Tibial nerve (tissue), 4 donors: ENCODE data around the gene MED14.

Source experiments
- EP300 ChIP-seq, 2 donors: sonication (generic); formaldehyde crosslinking; IDR thresholded peaks; one replicate each; pipeline ENCODE4 v1.6.1; 2017; ENCODE audit warnings: antibody characterized with exemption in 2 of 2, mild to moderate bottlenecking in 1 of 2
- POLR2A ChIP-seq, 2 donors: fragments of 450-650 bp; IDR thresholded peaks; one replicate each; pipeline ENCODE4 v1.6.1; 2017; ENCODE audit warnings: antibody characterized with exemption in 2 of 2, mild to moderate bottlenecking in 2 of 2, moderate library complexity in 2 of 2
- TF ChIP-seq, protein P1 (sequence below), 5 experiments: fragments of 200-600 bp in 3 of 5; fragments of 450-650 bp in 2 of 5; sonication (generic) in 3 of 5; IDR thresholded peaks; one replicate each; pipeline ENCODE4 v1.5.1; 2016 to 2019; ENCODE audit warnings: antibody characterized with exemption in 5 of 5, mild to moderate bottlenecking in 3 of 5, moderate library complexity in 2 of 5

DNA sequence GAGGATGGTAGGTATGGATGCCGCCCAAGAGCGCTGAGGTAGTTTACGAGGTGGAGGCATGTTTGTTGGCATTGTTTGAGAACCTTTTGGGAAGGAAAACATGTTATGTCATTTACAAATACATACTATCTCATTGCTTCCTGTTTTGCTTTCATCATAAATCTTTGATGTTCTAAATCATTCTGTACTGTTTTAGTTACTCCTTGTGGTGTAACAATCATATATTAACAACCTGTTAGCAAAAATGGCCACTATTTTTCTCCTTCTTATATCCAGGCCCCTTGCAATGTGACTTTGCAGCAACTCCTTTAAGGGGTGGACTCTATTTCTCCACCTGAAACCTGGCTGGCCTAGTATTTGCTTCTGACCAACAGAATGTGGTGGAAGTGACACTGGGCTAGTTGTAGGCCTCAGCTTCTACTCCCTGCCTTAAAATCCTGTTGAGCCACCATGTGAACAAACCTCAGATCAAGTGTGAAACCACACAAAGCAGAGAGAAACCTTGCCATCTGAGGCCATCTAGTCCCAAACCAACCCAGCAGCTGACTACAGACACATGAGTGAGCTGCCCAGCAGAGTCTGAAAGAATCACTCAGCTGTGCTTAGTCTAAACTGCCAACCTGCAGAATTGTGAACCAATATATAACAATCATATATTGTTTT is 72.1 kb downstream of the MED14 start:
- TF ChIP-seq, protein P1, sequence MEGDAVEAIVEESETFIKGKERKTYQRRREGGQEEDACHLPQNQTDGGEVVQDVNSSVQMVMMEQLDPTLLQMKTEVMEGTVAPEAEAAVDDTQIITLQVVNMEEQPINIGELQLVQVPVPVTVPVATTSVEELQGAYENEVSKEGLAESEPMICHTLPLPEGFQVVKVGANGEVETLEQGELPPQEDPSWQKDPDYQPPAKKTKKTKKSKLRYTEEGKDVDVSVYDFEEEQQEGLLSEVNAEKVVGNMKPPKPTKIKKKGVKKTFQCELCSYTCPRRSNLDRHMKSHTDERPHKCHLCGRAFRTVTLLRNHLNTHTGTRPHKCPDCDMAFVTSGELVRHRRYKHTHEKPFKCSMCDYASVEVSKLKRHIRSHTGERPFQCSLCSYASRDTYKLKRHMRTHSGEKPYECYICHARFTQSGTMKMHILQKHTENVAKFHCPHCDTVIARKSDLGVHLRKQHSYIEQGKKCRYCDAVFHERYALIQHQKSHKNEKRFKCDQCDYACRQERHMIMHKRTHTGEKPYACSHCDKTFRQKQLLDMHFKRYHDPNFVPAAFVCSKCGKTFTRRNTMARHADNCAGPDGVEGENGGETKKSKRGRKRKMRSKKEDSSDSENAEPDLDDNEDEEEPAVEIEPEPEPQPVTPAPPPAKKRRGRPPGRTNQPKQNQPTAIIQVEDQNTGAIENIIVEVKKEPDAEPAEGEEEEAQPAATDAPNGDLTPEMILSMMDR (IDR thresholded peaks at IDR 0.05) = no peak
- TF ChIP-seq POLR2A (IDR thresholded peaks at IDR 0.05) (no peak), EP300 (IDR thresholded peaks at IDR 0.05) (no peak)
